HuH-7.5 (cell line): ENCODE results near the gene GASK1A.
A peak's percentile ranks its signal among the peaks of the same experiment; 100 is the strongest.

Source experiments
- DNase-seq: peaks from one replicate; pipeline ENCODE4 v3.0.0; 2011; ENCODE audit warnings: low spot score

Gene GASK1A

GRCh38 chr3:43089081-43089480, 110.0 kb downstream of the GASK1A start:
- DNase-seq: no peak

GRCh38 chr3:43090238-43090637, 111.1 kb downstream of the GASK1A start:
- DNase-seq: no peak

DNA sequence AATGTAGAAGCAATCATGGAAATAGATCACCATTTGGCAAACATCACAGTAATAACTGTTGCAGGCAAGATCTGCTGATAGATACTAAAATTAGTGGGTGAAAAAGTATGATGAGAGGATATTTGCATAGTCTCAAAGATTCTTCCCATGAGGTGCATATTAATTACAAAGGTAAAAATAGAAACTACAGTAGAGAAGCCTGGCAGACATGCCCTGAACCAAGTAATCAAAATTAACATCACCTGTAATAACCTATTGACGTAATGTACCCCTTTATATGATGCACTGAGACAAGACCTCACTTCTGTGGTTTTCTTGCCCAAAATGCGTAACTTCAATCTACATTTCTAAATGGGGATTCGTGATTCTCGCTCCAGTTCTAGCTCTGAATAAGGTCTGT, 112.4 kb downstream of the GASK1A start:
- no peak for DNase-seq

- DNase-seq: no peak
These were observed 113.9 kb downstream of the GASK1A start for GRCh38 chr3:43093006-43093405.

- no peak for DNase-seq
These were observed 114.9 kb downstream of the GASK1A start for GRCh38 chr3:43093974-43094373.

- DNase-seq: no peak
These were observed 115.3 kb downstream of the GASK1A start for GRCh38 chr3:43094381-43094780.

DNA sequence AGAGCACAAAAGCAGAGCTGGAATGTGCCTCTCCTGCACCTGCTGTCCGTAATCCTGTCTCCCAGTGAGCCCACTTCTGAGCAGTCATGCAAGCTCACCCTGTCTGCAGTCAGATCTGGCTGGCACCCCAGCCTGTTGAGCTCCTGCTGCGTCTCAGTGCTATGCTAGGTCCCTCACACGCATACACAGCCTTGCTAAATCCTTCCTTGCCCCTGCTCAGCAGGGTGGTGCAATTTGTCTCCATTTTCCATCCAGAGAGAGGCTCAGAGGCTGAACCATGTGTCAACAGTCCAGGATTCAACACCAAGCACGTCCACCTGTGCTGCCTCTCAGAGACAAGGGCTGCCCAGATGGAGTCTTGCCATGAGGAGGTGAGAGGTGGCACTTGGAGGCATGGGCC, 115.7 kb downstream of the GASK1A start:
- DNase-seq: no peak

GRCh38 chr3:43095370-43095769, 116.3 kb downstream of the GASK1A start:
- DNase-seq: no peak

DNA sequence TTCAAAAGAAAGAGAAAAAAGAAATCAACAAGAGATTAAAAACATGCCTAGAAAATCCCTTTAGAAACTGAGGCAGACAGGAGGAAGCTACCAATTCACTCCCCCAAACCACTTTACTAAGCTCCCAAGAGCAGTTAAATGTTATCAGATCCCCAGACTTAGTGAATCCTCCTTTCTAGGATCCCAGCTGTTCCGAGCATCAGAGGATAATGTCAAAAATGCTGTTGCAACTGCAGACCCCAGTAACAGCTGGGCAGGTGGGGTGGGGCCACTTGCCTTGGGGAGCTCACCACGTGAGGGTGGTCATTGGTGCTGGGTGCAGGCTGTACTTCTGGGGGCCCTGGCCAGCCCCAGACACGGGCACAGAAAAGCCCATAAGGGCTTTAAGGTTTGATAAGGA, 117.7 kb downstream of the GASK1A start:
- DNase-seq: no peak

- DNase-seq: no peak
These were observed 118.4 kb downstream of the GASK1A start for GRCh38 chr3:43097400-43098080.

DNA sequence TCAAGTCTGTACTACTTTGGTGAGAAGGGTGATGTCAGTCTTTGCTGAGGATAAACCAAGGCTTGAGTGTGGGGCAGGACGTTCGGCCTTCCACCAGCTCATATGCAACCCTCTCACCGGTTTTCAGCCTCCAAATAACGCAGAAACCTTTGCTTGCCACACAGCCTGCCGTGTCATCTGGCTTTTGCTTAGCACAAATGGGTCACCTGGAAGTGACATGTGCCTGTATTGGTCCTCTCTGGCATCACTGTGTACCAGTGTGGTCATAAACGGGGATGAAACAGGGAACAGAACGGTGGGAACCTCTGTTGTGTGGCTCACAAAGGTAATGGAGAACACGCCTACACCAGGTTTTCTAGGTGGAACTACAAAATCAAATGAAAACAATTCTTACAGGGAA, 119.7 kb downstream of the GASK1A start:
- DNase-seq: no peak

GRCh38 chr3:43102773-43103480, 123.8 kb downstream of the GASK1A start:
- no peak for DNase-seq

GRCh38 chr3:43104039-43104438, 124.9 kb downstream of the GASK1A start:
- DNase-seq: no peak

DNA sequence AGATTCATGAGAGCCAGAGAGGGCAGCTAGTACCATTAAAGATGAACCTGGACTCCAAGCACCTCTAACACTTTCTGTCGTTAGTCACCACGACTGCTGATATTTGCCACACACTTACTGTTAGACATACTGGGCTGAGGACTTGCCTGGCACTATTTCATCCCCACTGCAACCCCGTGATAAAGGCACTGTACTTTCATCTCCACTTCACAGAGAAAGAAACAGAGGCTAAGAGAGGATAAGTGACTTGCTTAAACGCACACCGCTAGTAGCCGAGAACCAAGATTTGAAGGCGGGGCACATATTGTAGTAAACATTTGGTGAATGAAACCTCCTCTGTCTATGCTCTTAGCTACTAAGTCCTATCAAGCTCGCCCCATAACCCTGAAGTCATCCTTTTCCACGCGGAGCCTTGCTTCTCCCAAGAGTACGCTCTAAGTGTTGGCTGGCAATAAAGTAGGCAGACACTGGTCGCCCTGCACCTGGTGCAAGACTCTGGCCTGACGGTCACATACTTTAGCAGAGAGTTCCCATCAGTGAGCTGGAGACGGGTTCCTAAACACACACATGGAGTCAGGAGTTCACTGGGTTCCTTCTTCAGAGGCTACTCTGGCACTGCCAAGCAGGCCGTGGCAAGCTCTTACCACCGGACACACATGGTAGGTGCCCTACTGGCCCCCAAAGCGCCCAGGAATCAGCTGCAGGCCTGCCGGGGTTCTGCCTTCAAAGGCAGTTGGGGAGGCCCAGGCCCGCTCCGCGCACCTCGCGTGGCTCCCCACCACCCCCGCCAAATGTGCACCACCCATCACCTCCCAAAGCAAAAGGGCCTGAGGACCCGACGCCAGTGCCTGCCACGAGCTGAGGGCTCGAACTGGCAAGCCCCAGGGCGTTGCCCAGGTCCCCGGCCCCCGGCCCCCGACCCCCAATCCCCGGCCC, 125.8 kb downstream of the GASK1A start:
- DNase-seq: peak; percentile 25

DNA sequence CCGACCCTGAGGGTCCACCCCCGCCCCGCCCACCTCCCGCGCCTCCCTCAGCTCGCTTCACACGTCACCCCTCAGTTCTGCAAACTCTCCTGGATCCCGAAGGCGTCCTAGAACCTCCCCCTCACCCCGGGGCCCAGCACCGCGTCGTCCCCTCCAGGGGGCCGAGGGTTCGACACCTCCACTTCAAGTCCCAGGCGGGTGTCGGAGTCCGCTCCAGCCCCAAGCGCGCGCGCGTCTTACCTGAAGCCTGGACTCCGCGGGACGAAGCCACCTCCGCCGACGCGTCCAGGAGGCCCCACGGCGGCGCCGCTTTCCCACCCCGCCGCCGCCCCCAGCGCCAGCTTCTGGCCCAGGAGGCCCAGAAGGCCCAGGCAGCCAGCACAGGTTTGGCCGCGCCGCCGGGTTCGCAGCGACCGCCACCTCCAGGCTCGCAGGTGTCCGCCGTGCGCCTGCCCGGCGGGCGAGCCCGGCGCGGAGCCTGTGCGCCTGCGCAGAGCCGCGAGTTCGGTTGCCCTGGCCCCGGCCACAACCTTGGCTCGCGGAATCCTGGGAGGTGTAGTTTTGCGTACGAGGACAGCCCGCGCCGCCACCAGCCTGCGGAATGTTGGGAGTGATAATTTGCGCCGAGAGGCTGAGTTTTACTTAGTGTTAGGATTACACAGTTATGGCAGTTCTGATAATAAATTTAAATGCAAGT, 126.6 kb downstream of the GASK1A start, which contains the start of gene POMGNT2:
Gene POMGNT2, minus strand, starts transcription at position 484 of the 697 bp plus-strand sequence. CDS start 24,648 bp downstream, outside the sequence.
- DNase-seq: peak; percentile 96

- peak; percentile 58 for DNase-seq
These were observed 127.2 kb downstream of the GASK1A start for GRCh38 chr3:43106293-43106628.
